ENCODE data around the gene HRH4. TPM values are rescaled to one million over a fixed set of nuclear protein-coding genes. Genes with fewer than 3 reads are reported as not detected.

The HRH4 gene
- polyA plus RNA-seq, 1 donor (not counting 4 experiments of a cell fraction or from before 2014, with no cell fraction given), result 0.03 TPM

DNA sequence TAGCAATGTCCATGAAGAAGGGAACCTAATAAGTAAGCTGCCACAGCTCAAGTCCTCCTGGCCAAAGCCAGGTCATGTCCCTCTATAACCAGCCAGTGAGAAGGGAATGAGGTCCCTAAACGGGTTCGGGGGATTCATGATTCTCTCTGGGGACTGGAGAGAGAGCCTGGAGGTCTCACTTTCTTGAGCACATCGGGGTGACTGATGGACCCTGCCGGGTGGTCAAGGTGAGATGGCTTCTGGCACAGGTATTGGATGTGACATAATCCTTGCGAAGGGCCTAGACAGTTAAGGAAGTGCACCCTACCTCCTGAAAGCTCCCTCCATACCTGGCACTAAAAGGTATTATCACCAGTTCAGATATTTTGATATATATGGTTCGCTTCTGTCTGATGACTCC lies 45.7 kb downstream of the HRH4 start:
- H3K27me3 ChIP-seq (ENCODE audit: control insufficient read depth, extremely low read depth, insufficient read depth, low read length), result no peaks in the 10 kb centered on the region
- dilution Hi-C loops (cut with MboI; ENCODE audit: extremely low pct_ligation_motif_present, low sequenced_read_pairs), result no loop called here
- H3K9ac ChIP-seq (ENCODE audit: control insufficient read depth, extremely low read depth, insufficient read depth, low read length), result no peak overlapping the region
- no peak for DNase-seq (ENCODE audit: low read depth, low spot score)
- H3K9me3 ChIP-seq (ENCODE audit: control insufficient read depth, low read depth, low read length), result no peaks in the 10 kb centered on the region
- H2AFZ ChIP-seq (ENCODE audit: control insufficient read depth, low read length), result no peak overlapping the region
- no peaks in the 10 kb centered on the region for H3K4me1 ChIP-seq (ENCODE audit: control insufficient read depth, extremely low read depth, insufficient read depth, low read length)
- H3K27ac ChIP-seq (ENCODE audit: control insufficient read depth, insufficient read depth, low read length), result no peak overlapping the region
- no peaks in the 10 kb centered on the region for H4K20me1 ChIP-seq (ENCODE audit: control insufficient read depth, extremely low read depth, insufficient read depth, low read length)
- FAIRE-seq, result no peak
- no peak overlapping the region for H3K4me2 ChIP-seq (ENCODE audit: control insufficient read depth, extremely low read depth, insufficient read depth, low read depth, low read length)
- no peaks in the 10 kb centered on the region for H3K79me2 ChIP-seq (ENCODE audit: control insufficient read depth, insufficient read depth, low read length)
- TF ChIP-seq, protein P1, sequence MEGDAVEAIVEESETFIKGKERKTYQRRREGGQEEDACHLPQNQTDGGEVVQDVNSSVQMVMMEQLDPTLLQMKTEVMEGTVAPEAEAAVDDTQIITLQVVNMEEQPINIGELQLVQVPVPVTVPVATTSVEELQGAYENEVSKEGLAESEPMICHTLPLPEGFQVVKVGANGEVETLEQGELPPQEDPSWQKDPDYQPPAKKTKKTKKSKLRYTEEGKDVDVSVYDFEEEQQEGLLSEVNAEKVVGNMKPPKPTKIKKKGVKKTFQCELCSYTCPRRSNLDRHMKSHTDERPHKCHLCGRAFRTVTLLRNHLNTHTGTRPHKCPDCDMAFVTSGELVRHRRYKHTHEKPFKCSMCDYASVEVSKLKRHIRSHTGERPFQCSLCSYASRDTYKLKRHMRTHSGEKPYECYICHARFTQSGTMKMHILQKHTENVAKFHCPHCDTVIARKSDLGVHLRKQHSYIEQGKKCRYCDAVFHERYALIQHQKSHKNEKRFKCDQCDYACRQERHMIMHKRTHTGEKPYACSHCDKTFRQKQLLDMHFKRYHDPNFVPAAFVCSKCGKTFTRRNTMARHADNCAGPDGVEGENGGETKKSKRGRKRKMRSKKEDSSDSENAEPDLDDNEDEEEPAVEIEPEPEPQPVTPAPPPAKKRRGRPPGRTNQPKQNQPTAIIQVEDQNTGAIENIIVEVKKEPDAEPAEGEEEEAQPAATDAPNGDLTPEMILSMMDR (optimal IDR thresholded peaks at IDR 0.05 in 1 of 3, IDR thresholded peaks at IDR 0.05 in 1 of 3, conservative IDR thresholded peaks at IDR 0.05 in 1 of 3; ENCODE audit: extremely low read depth in 1 of 3, insufficient read depth in 2 of 3, low read length in 3 of 3), result no peak
- TF ChIP-seq EZH2 (IDR thresholded peaks at IDR 0.05; ENCODE audit: low read length), result no peak
- no peak overlapping the region for H3K4me3 ChIP-seq (ENCODE audit: control insufficient read depth in 2 of 3, extremely low read depth in 1 of 3, insufficient read depth in 2 of 3, low read depth in 1 of 3, low read length in 3 of 3)
- H3K9me1 ChIP-seq (ENCODE audit: control insufficient read depth, extremely low read depth, insufficient read depth, low read length), result no peaks in the 10 kb centered on the region
- no peaks in the 10 kb centered on the region for H3K36me3 ChIP-seq (ENCODE audit: control insufficient read depth in 2 of 2, extremely low read depth in 1 of 2, insufficient read depth in 2 of 2, low read length in 2 of 2)

DNA sequence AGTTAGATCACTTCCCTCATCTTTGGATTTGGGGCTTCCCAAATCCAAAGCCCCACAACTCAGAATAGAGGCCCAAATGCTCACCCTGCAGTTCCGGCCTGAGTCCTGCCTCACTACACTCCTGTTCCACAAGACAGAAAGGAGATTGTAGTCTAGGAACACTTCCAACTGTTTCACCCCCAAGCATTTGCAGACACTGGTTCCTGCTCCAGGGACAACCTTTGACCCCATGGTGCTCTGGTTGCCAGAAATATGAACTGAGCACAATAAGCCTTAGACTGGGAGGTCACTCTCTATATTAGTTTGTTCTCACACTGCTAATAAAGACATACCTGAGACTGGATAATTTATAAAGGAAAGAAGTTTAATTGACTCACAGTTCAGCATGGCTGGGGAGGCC lies 49.0 kb downstream of the HRH4 start:
- Histone ChIP-seq H3K4me3 (ENCODE audit: control insufficient read depth in 2 of 3, extremely low read depth in 1 of 3, insufficient read depth in 2 of 3, low read depth in 1 of 3, low read length in 3 of 3) (no peak overlapping the region), H3K9me3 (ENCODE audit: control insufficient read depth, low read depth, low read length) (no peaks in the 10 kb centered on the region), H3K9ac (ENCODE audit: control insufficient read depth, extremely low read depth, insufficient read depth, low read length) (no peak overlapping the region), H3K4me1 (ENCODE audit: control insufficient read depth, extremely low read depth, insufficient read depth, low read length) (no peaks in the 10 kb centered on the region), H3K9me1 (ENCODE audit: control insufficient read depth, extremely low read depth, insufficient read depth, low read length) (no peaks in the 10 kb centered on the region), H4K20me1 (ENCODE audit: control insufficient read depth, extremely low read depth, insufficient read depth, low read length) (no peaks in the 10 kb centered on the region), H3K79me2 (ENCODE audit: control insufficient read depth, insufficient read depth, low read length) (no peaks in the 10 kb centered on the region), H2AFZ (ENCODE audit: control insufficient read depth, low read length) (no peak overlapping the region), H3K27ac (ENCODE audit: control insufficient read depth, insufficient read depth, low read length) (no peak overlapping the region), H3K36me3 (ENCODE audit: control insufficient read depth in 2 of 2, extremely low read depth in 1 of 2, insufficient read depth in 2 of 2, low read length in 2 of 2) (no peaks in the 10 kb centered on the region), H3K4me2 (ENCODE audit: control insufficient read depth, extremely low read depth, insufficient read depth, low read depth, low read length) (no peak overlapping the region), H3K27me3 (ENCODE audit: control insufficient read depth, extremely low read depth, insufficient read depth, low read length) (no peaks in the 10 kb centered on the region)
- TF ChIP-seq, protein P1 (optimal IDR thresholded peaks at IDR 0.05 in 1 of 3, IDR thresholded peaks at IDR 0.05 in 1 of 3, conservative IDR thresholded peaks at IDR 0.05 in 1 of 3; ENCODE audit: extremely low read depth in 1 of 3, insufficient read depth in 2 of 3, low read length in 3 of 3), result no peak
- TF ChIP-seq EZH2 (IDR thresholded peaks at IDR 0.05; ENCODE audit: low read length), result no peak
- DNase-seq (ENCODE audit: low read depth, low spot score) (no peak), FAIRE-seq (no peak)
- dilution Hi-C loops (cut with MboI; ENCODE audit: extremely low pct_ligation_motif_present, low sequenced_read_pairs), result no loop called here

Measured in keratinocyte (primary cell).